ENCODE measurements around the gene RFC1. TPM values are rescaled to one million over a fixed set of nuclear protein-coding genes. Genes with fewer than 3 reads are reported as not detected.

The RFC1 gene
- total and polyA plus RNA-seq, 2 donors from 2014 or later = 14.5 to 38.4 TPM

- Histone ChIP-seq H3K9ac (ENCODE audit: low read length in 3 of 3) (no peak overlapping the region), H3K36me3 (ENCODE audit: control insufficient read depth in 2 of 3, insufficient read depth in 3 of 3, low read length in 3 of 3) (peaks cover 0 to 26% (median 6%) of the 10 kb centered on the region in 3 donors), H3K4me1 (ENCODE audit: control insufficient read depth in 2 of 3, insufficient read depth in 2 of 3, low read depth in 1 of 3, low read length in 3 of 3) (no peaks in the 10 kb centered on the region), H3K9me3 (ENCODE audit: control insufficient read depth in 2 of 3, insufficient read depth in 1 of 3, low read length in 3 of 3) (no peaks in the 10 kb centered on the region), H3K27ac (ENCODE audit: low read depth in 2 of 2, low read length in 2 of 2) (no peak overlapping the region), H3K27me3 (ENCODE audit: control insufficient read depth, insufficient read depth, low read length) (no peaks in the 10 kb centered on the region), H3K4me3 (ENCODE audit: low read length in 3 of 3) (no peak overlapping the region)
- peak in 2 of 5 donors; percentile 29 to 32 for DNase-seq
- no peak for FAIRE-seq
- intact Hi-C loops (cut with DNase I) = no loop called here
- TF ChIP-seq CTCF (IDR thresholded peaks at IDR 0.05; ENCODE audit: borderline replicate concordance, extremely low read depth, insufficient read depth) = no peak
These were observed 106.4 kb downstream of the RFC1 start for GRCh38 chr4:39259571-39260330.

- intact Hi-C loops (cut with DNase I) = no loop called here
- no peak for FAIRE-seq
- no peaks in the 10 kb centered on the region for H3K9me3 ChIP-seq (ENCODE audit: control insufficient read depth in 2 of 3, insufficient read depth in 1 of 3, low read length in 3 of 3)
- H3K4me1 ChIP-seq (ENCODE audit: control insufficient read depth in 2 of 3, insufficient read depth in 2 of 3, low read depth in 1 of 3, low read length in 3 of 3) = no peaks in the 10 kb centered on the region
- H3K27me3 ChIP-seq (ENCODE audit: control insufficient read depth, insufficient read depth, low read length) = no peaks in the 10 kb centered on the region
- no peak overlapping the region for H3K4me3 ChIP-seq (ENCODE audit: low read length in 3 of 3)
- H3K9ac ChIP-seq (ENCODE audit: low read length in 3 of 3) = no peak overlapping the region
- H3K27ac ChIP-seq (ENCODE audit: low read depth in 2 of 2, low read length in 2 of 2) = no peak overlapping the region
- no peak for DNase-seq
- peaks cover 0 to 26% (median 2%) of the 10 kb centered on the region in 3 donors for H3K36me3 ChIP-seq (ENCODE audit: control insufficient read depth in 2 of 3, insufficient read depth in 3 of 3, low read length in 3 of 3)
- no peak for TF ChIP-seq CTCF (IDR thresholded peaks at IDR 0.05; ENCODE audit: borderline replicate concordance, extremely low read depth, insufficient read depth)
These were observed 109.7 kb downstream of the RFC1 start for GRCh38 chr4:39256436-39256835.

- Histone ChIP-seq H3K9ac (ENCODE audit: low read length in 3 of 3) (no peak overlapping the region), H3K36me3 (ENCODE audit: control insufficient read depth in 2 of 3, insufficient read depth in 3 of 3, low read length in 3 of 3) (peaks cover 0 to 26% (median 2%) of the 10 kb centered on the region in 3 donors), H3K4me1 (ENCODE audit: control insufficient read depth in 2 of 3, insufficient read depth in 2 of 3, low read depth in 1 of 3, low read length in 3 of 3) (no peaks in the 10 kb centered on the region), H3K9me3 (ENCODE audit: control insufficient read depth in 2 of 3, insufficient read depth in 1 of 3, low read length in 3 of 3) (no peaks in the 10 kb centered on the region), H3K27me3 (ENCODE audit: control insufficient read depth, insufficient read depth, low read length) (no peaks in the 10 kb centered on the region), H3K27ac (ENCODE audit: low read depth in 2 of 2, low read length in 2 of 2) (no peak overlapping the region), H3K4me3 (ENCODE audit: low read length in 3 of 3) (no peak overlapping the region)
- no peak for TF ChIP-seq CTCF (IDR thresholded peaks at IDR 0.05; ENCODE audit: borderline replicate concordance, extremely low read depth, insufficient read depth)
- FAIRE-seq (no peak), DNase-seq (no peak)
- intact Hi-C loops (cut with DNase I) = no loop called here
These were observed 110.3 kb downstream of the RFC1 start for GRCh38 chr4:39255871-39256270.

Measured in kidney (tissue), 14 donors.